Measurements from ENCODE around the gene DACT3.

The DACT3 gene

GRCh38 chr19:46661020-46661731 is at the start of gene DACT3:
Gene DACT3, minus strand, starts transcription at chr19:46661182. Its CDS starts 118 bp downstream, at chr19:46661064.
- peak; percentile 100 for DNase-seq

- DNase-seq: peak; percentile 13
Measured at GRCh38 chr19:46710687-46711086, 49.7 kb upstream of the DACT3 start.

- DNase-seq: peak; percentile 90
Measured at GRCh38 chr19:46704379-46705076, 43.5 kb upstream of the DACT3 start.

- no peak for DNase-seq
Measured at GRCh38 chr19:46700704-46701103, 39.7 kb upstream of the DACT3 start.

- DNase-seq: no peak
Measured at GRCh38 chr19:46698395-46699321, 37.7 kb upstream of the DACT3 start.

- no peak for DNase-seq
Measured at GRCh38 chr19:46697204-46697960, 36.4 kb upstream of the DACT3 start.

GRCh38 chr19:46696866-46697203 is 35.9 kb upstream of the DACT3 start:
- no peak for DNase-seq

- no peak for DNase-seq
Measured at GRCh38 chr19:46696052-46696451, 35.1 kb upstream of the DACT3 start.

GRCh38 chr19:46693760-46694159 is 32.8 kb upstream of the DACT3 start:
- DNase-seq: no peak

GRCh38 chr19:46692918-46693722 is 32.1 kb upstream of the DACT3 start:
- DNase-seq: no peak

- no peak for DNase-seq
Measured at GRCh38 chr19:46691948-46692347, 31.0 kb upstream of the DACT3 start.

GRCh38 chr19:46691104-46691503 is 30.1 kb upstream of the DACT3 start:
- no peak for DNase-seq

GRCh38 chr19:46689358-46689757 is 28.4 kb upstream of the DACT3 start:
- DNase-seq: no peak

- no peak for DNase-seq
Measured at GRCh38 chr19:46687438-46688145, 26.6 kb upstream of the DACT3 start.

GRCh38 chr19:46685189-46685588 is 24.2 kb upstream of the DACT3 start:
- no peak for DNase-seq

- DNase-seq: peak; percentile 60
Measured at GRCh38 chr19:46678110-46678732, 17.2 kb upstream of the DACT3 start.

- no peak for DNase-seq
Measured at GRCh38 chr19:46674416-46675178, 13.6 kb upstream of the DACT3 start.

- DNase-seq: no peak
Measured at GRCh38 chr19:46670813-46671212, 9.8 kb upstream of the DACT3 start.

- no peak for DNase-seq
Measured at GRCh38 chr19:46668662-46669061, 7.7 kb upstream of the DACT3 start.

- DNase-seq: no peak
Measured at GRCh38 chr19:46665072-46665471, 4.1 kb upstream of the DACT3 start.
